GM23338 (cell line): ENCODE data around the gene TNNT3. TPM values are rescaled to one million over a fixed set of nuclear protein-coding genes. Genes with fewer than 3 reads are reported as not detected.

Experiments used
- ATAC-seq: fragments of 200-7000 bp; cut with Tn5 transposase; 3 replicates; pipeline ENCODE4 v1.9.1; 2020
- DNase-seq: peaks from one replicate; pipeline ENCODE4 v3.0.0-alpha.2; 2015; ENCODE audit warnings: low spot score
- H2AFZ ChIP-seq: fragments of 200-600 bp; sonication (generic); 2 replicates; pipeline ENCODE4 v1.8.0; 2016; ENCODE audit warnings: antibody characterized with exemption, mild to moderate bottlenecking, moderate library complexity
- H3F3A ChIP-seq: fragments of 200-600 bp; sonication (generic); replicated peaks from 2 replicates; pipeline ENCODE4 v1.8.0; 2017; ENCODE audit warnings: antibody characterized with exemption, mixed run types, low read depth
- H3K27ac ChIP-seq: fragments of 200-600 bp; sonication (generic); 2 replicates; pipeline ENCODE4 v1.6.1; 2016; ENCODE audit warnings: low read depth
- H3K27me3 ChIP-seq: fragments of 200-600 bp; sonication (generic); 2 replicates; pipeline ENCODE4 v1.8.0; 2016; ENCODE audit warnings: mild to moderate bottlenecking, mixed run types, moderate library complexity; ENCODE audit not compliant: insufficient read depth
- H3K36me3 ChIP-seq: fragments of 200-600 bp; sonication (generic); 2 replicates; pipeline ENCODE4 v1.8.0; 2016; ENCODE audit warnings: mild to moderate bottlenecking; ENCODE audit not compliant: insufficient read depth
- H3K4me1 ChIP-seq: fragments of 200-600 bp; sonication (generic); 2 replicates; pipeline ENCODE4 v1.8.0; 2016; ENCODE audit warnings: mild to moderate bottlenecking, moderate library complexity; ENCODE audit not compliant: insufficient read depth
- H3K4me2 ChIP-seq: fragments of 200-600 bp; sonication (generic); 2 replicates; pipeline ENCODE4 v1.7.1; 2017; ENCODE audit warnings: mixed run types
- H3K4me3 ChIP-seq: fragments of 200-600 bp; sonication (generic); 2 replicates; pipeline ENCODE4 v1.6.1; 2016; ENCODE audit warnings: mixed run types
- H3K79me2 ChIP-seq: fragments of 200-600 bp; sonication (generic); replicated peaks from 2 replicates; pipeline ENCODE4 v1.8.0; 2017; ENCODE audit warnings: mild to moderate bottlenecking; ENCODE audit not compliant: insufficient read depth
- H3K9me2 ChIP-seq: fragments of 200-600 bp; sonication (generic); 2 replicates; pipeline ENCODE4 v1.8.0; 2017; ENCODE audit not compliant: insufficient read depth
- H4K20me1 ChIP-seq: fragments of 200-600 bp; sonication (generic); replicated peaks from 2 replicates; pipeline ENCODE4 v1.8.0; 2017; ENCODE audit warnings: mild to moderate bottlenecking; ENCODE audit not compliant: insufficient read depth
- H3K27ac Mint-ChIP-seq: 2 replicates; pipeline ENCODE4 v1.8.0; 2020; ENCODE audit warnings: inconsistent platforms, mild to moderate bottlenecking, moderate library complexity, mixed read lengths
- H3K27me3 Mint-ChIP-seq: 3 replicates; pipeline ENCODE4 v1.8.0; 2022; ENCODE audit warnings: low read depth, mild to moderate bottlenecking, moderate library complexity, mixed read lengths, inconsistent platforms; ENCODE audit not compliant: insufficient read depth, poor library complexity
- H3K36me3 Mint-ChIP-seq: 3 replicates; pipeline ENCODE4 v1.8.0; 2021; ENCODE audit warnings: low read depth, mild to moderate bottlenecking, inconsistent platforms, moderate library complexity, mixed read lengths
- H3K4me1 Mint-ChIP-seq: 3 replicates; pipeline ENCODE4 v1.8.0; 2020; ENCODE audit warnings: mild to moderate bottlenecking, inconsistent platforms, mixed read lengths
- H3K4me3 Mint-ChIP-seq: 3 replicates; pipeline ENCODE4 v1.8.0; 2021; ENCODE audit warnings: moderate library complexity, mild to moderate bottlenecking, inconsistent platforms, mixed read lengths
- H3K9me3 Mint-ChIP-seq: 3 replicates; pipeline ENCODE4 v1.8.0; 2020; ENCODE audit warnings: moderate library complexity, mild to moderate bottlenecking, inconsistent platforms, mixed read lengths
- CREB1 ChIP-seq: fragments of 250-450 bp; sonication (Bioruptor Pico); IDR thresholded peaks from 2 replicates; pipeline ENCODE4 v1.5.0; 2020; ENCODE audit warnings: low read depth, mild to moderate bottlenecking, moderate library complexity
- CTCF ChIP-seq, 2 experiments: fragments of 200-600 bp in 1 of 2; sonication (generic) in 1 of 2; conservative IDR thresholded peaks; 2 replicates each; pipeline versions ENCODE4 v1.5.1 to v1.6.1; 2016 to 2017; ENCODE audit warnings: antibody characterized with exemption in 2 of 2, low read depth in 2 of 2, mild to moderate bottlenecking in 2 of 2, moderate library complexity in 1 of 2
- EZH2 ChIP-seq: fragments of 200-600 bp; sonication (generic); IDR thresholded peaks from one replicate; pipeline ENCODE4 v1.8.0; 2017; ENCODE audit warnings: antibody characterized with exemption, mild to moderate bottlenecking, low read depth; ENCODE audit not compliant: unreplicated experiment
- EZH2phosphoT487 ChIP-seq: fragments of 200-600 bp; sonication (generic); IDR thresholded peaks from one replicate; pipeline ENCODE4 v1.8.1; 2018; ENCODE audit warnings: antibody characterized with exemption; ENCODE audit not compliant: unreplicated experiment
- JUNB ChIP-seq: IDR thresholded peaks from one replicate; pipeline ENCODE4 v1.6.1; 2016; ENCODE audit warnings: antibody characterized with exemption; ENCODE audit not compliant: unreplicated experiment
- NANOG ChIP-seq: IDR thresholded peaks from 2 replicates; pipeline ENCODE4 v1.6.1; 2016; ENCODE audit warnings: antibody characterized with exemption, borderline replicate concordance
- POLR2AphosphoS5 ChIP-seq: IDR thresholded peaks from 2 replicates; pipeline ENCODE4 v1.6.1; 2016; ENCODE audit warnings: antibody characterized with exemption, low read depth
- REST ChIP-seq: IDR thresholded peaks from one replicate; pipeline ENCODE4 v1.6.1; 2018; ENCODE audit warnings: antibody characterized with exemption; ENCODE audit not compliant: unreplicated experiment
- STAT1 ChIP-seq: IDR thresholded peaks from one replicate; pipeline ENCODE4 v1.6.1; 2016; ENCODE audit warnings: antibody characterized with exemption; ENCODE audit not compliant: unreplicated experiment
- ZNF114 ChIP-seq: fragments of 250-450 bp; sonication (Bioruptor Pico); IDR thresholded peaks from 2 replicates; pipeline ENCODE4 v1.5.0; 2020; ENCODE audit warnings: mild to moderate bottlenecking, moderate library complexity
- ZNF331 ChIP-seq: fragments of 250-450 bp; sonication (Bioruptor Pico); IDR thresholded peaks from 2 replicates; pipeline ENCODE4 v1.5.0; 2020; ENCODE audit warnings: low read depth, mild to moderate bottlenecking, moderate library complexity
- polyA plus RNA-seq: library from polyadenylated mRNA; unstranded; fragments of >200 nt; fragmentation: Nextera tagmentation; extraction: Ambion mirVana; gene quantifications from 2 replicates; pipeline ENCODE4 v1.2.1, GENCODE V29; 2016
- total RNA-seq: library from RNA; depleted of rRNA; stranded (reverse); fragments of >200 nt; shearing (Covaris generic); gene quantifications from 2 replicates; pipeline ENCODE4 v1.2.3, GENCODE V29; 2014
- TF ChIP-seq, protein P1 (sequence below): IDR thresholded peaks from 2 replicates; pipeline ENCODE4 v1.6.1; 2016; ENCODE audit warnings: antibody characterized with exemption
- TF ChIP-seq, protein P2 (sequence below): fragments of 250-450 bp; sonication (Bioruptor Pico); IDR thresholded peaks from 2 replicates; pipeline ENCODE4 v1.5.0; 2020; ENCODE audit warnings: mild to moderate bottlenecking, moderate library complexity

TNNT3 gene
- total and polyA plus RNA-seq, 2 experiments from 2014 or later: not detected

- no peaks in the 10 kb centered on the region for H3K36me3 Mint-ChIP-seq
Measured at GRCh38 chr11:1926156-1927025, 6.9 kb downstream of the TNNT3 start.

More at GRCh38 chr11:1926156-1927025, 6.9 kb downstream of the TNNT3 start:
- no peaks in the 10 kb centered on the region for H3K4me1 Mint-ChIP-seq
- Histone ChIP-seq H3K79me2 (no peaks in the 10 kb centered on the region), H2AFZ (no peak overlapping the region), H3K4me2 (no peak overlapping the region), H3K9me2 (no peaks in the 10 kb centered on the region), H4K20me1 (no peaks in the 10 kb centered on the region), H3K4me3 (no peak overlapping the region), H3K36me3 (no peaks in the 10 kb centered on the region), H3F3A (no peaks in the 10 kb centered on the region), H3K4me1 (no peaks in the 10 kb centered on the region), H3K27me3 (no peaks in the 10 kb centered on the region), H3K27ac (no peak overlapping the region)
- TF ChIP-seq CREB1 (CRISPR knock-in tag) (no peak), JUNB (no peak), NANOG (no peak), ZNF331 (no peak), ZNF114 (CRISPR knock-in tag) (no peak), CTCF (conservative IDR thresholded peaks at IDR 0.05; ENCODE audit: low read depth in 2 of 2) (no peak), EZH2phosphoT487 (no peak), POLR2AphosphoS5 (no peak), REST (no peak), STAT1 (no peak), EZH2 (no peak)
- TF ChIP-seq, protein P1, sequence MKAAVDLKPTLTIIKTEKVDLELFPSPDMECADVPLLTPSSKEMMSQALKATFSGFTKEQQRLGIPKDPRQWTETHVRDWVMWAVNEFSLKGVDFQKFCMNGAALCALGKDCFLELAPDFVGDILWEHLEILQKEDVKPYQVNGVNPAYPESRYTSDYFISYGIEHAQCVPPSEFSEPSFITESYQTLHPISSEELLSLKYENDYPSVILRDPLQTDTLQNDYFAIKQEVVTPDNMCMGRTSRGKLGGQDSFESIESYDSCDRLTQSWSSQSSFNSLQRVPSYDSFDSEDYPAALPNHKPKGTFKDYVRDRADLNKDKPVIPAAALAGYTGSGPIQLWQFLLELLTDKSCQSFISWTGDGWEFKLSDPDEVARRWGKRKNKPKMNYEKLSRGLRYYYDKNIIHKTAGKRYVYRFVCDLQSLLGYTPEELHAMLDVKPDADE: no peak
- TF ChIP-seq, protein P2, sequence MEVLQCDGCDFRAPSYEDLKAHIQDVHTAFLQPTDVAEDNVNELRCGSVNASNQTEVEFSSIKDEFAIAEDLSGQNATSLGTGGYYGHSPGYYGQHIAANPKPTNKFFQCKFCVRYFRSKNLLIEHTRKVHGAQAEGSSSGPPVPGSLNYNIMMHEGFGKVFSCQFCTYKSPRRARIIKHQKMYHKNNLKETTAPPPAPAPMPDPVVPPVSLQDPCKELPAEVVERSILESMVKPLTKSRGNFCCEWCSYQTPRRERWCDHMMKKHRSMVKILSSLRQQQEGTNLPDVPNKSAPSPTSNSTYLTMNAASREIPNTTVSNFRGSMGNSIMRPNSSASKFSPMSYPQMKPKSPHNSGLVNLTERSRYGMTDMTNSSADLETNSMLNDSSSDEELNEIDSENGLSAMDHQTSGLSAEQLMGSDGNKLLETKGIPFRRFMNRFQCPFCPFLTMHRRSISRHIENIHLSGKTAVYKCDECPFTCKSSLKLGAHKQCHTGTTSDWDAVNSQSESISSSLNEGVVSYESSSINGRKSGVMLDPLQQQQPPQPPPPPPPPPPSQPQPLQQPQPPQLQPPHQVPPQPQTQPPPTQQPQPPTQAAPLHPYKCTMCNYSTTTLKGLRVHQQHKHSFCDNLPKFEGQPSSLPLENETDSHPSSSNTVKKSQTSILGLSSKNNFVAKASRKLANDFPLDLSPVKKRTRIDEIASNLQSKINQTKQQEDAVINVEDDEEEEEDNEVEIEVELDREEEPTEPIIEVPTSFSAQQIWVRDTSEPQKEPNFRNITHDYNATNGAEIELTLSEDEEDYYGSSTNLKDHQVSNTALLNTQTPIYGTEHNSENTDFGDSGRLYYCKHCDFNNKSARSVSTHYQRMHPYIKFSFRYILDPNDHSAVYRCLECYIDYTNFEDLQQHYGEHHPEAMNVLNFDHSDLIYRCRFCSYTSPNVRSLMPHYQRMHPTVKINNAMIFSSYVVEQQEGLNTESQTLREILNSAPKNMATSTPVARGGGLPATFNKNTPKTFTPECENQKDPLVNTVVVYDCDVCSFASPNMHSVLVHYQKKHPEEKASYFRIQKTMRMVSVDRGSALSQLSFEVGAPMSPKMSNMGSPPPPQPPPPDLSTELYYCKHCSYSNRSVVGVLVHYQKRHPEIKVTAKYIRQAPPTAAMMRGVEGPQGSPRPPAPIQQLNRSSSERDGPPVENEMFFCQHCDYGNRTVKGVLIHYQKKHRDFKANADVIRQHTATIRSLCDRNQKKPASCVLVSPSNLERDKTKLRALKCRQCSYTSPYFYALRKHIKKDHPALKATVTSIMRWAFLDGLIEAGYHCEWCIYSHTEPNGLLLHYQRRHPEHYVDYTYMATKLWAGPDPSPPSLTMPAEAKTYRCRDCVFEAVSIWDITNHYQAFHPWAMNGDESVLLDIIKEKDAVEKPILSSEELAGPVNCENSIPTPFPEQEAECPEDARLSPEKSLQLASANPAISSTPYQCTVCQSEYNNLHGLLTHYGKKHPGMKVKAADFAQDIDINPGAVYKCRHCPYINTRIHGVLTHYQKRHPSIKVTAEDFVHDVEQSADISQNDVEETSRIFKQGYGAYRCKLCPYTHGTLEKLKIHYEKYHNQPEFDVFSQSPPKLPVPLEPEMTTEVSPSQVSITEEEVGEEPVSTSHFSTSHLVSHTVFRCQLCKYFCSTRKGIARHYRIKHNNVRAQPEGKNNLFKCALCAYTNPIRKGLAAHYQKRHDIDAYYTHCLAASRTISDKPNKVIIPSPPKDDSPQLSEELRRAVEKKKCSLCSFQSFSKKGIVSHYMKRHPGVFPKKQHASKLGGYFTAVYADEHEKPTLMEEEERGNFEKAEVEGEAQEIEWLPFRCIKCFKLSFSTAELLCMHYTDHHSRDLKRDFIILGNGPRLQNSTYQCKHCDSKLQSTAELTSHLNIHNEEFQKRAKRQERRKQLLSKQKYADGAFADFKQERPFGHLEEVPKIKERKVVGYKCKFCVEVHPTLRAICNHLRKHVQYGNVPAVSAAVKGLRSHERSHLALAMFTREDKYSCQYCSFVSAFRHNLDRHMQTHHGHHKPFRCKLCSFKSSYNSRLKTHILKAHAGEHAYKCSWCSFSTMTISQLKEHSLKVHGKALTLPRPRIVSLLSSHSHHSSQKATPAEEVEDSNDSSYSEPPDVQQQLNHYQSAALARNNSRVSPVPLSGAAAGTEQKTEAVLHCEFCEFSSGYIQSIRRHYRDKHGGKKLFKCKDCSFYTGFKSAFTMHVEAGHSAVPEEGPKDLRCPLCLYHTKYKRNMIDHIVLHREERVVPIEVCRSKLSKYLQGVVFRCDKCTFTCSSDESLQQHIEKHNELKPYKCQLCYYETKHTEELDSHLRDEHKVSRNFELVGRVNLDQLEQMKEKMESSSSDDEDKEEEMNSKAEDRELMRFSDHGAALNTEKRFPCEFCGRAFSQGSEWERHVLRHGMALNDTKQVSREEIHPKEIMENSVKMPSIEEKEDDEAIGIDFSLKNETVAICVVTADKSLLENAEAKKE (CRISPR knock-in tag): no peak
- no peak overlapping the region for H3K4me3 Mint-ChIP-seq
- DNase-seq (no peak), ATAC-seq (no peak)
- peaks cover 3% of the 10 kb centered on the region for H3K27me3 Mint-ChIP-seq
- no peaks in the 10 kb centered on the region for H3K9me3 Mint-ChIP-seq
- H3K27ac Mint-ChIP-seq: no peak overlapping the region
